GM18951 (cell line): ENCODE measurements around the gene SPOCD1.

Source experiments
- POLR2A ChIP-seq: IDR thresholded peaks from 4 replicates; pipeline ENCODE4 v1.6.1; 2011; ENCODE audit warnings: mild to moderate bottlenecking; ENCODE audit not compliant: insufficient read length, insufficient read depth; ENCODE audit errors: extremely low read depth
- in situ Hi-C: fragments of 300-500 bp; cut with MboI; formaldehyde crosslinking; loops from one replicate; pipeline ENCODE4 v1.12.0; 2022; ENCODE audit warnings: low sequenced_read_pairs, mixed read lengths, inconsistent platforms; ENCODE audit not compliant: unreplicated experiment

SPOCD1 gene

DNA sequence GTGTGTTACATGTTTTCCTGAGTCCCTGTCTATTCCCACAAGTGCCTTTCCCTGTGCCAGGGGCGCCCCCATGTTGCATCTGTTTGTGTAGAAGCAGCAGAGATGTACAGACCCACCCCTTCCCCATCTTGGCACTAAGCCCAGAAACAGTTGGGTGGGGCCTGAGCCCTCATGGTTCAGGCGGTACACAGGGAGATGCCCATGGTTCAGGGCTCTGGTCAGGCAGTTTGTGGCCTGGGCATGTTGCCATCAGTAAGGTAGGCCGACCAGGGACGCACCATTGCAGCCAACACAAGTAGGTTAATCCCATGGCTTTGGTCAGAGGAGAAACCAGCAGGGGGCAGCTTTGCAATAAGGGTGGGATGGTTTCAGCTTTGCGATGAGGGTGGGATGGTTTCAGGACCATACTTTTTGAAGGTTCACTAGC, 50.8 kb downstream of the SPOCD1 start:
- no peak for TF ChIP-seq POLR2A
- in situ Hi-C loops, result no loop called here

DNA sequence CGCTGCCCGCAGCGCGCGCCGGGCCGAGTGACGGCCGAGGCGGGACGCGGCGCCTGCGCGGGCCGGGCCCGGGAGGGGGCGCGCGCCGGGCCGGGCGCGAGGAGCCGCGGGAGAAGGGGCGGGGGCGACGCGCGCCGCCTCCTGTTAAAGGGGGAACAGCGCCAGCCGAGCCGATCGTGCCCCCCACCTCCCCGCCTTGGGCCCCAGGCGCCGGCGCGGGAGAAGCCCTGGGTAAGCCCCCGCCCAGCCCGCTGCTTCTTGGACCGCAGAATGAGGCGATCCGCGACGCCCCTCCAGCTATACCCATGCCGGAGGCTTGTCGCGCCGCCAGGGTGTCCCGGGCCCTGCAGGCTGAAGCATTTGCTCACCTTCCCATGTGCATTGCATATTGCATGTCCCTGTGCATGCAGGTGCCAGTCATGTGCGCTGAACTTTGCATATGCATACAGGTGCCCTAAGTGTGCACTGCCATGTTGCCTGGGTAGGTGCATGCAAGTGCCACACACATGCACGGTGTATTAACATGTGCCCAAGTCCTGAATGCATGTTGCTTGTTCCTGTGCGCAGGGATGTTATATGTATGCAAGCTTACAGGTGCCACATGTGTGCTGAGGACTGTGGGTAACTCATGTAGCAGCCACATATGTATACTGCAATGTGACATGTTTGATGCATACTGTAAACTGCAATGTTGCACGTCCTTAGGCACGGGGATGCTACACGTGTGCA, 51.3 kb downstream of the SPOCD1 start, which contains the start of gene ADGRB2:
Gene ADGRB2, minus strand, starts transcription at position 29 of the 729 bp plus-strand sequence. CDS start 7,119 bp downstream, outside the sequence.
- in situ Hi-C loops, result no loop called here
- no peak for TF ChIP-seq POLR2A

DNA sequence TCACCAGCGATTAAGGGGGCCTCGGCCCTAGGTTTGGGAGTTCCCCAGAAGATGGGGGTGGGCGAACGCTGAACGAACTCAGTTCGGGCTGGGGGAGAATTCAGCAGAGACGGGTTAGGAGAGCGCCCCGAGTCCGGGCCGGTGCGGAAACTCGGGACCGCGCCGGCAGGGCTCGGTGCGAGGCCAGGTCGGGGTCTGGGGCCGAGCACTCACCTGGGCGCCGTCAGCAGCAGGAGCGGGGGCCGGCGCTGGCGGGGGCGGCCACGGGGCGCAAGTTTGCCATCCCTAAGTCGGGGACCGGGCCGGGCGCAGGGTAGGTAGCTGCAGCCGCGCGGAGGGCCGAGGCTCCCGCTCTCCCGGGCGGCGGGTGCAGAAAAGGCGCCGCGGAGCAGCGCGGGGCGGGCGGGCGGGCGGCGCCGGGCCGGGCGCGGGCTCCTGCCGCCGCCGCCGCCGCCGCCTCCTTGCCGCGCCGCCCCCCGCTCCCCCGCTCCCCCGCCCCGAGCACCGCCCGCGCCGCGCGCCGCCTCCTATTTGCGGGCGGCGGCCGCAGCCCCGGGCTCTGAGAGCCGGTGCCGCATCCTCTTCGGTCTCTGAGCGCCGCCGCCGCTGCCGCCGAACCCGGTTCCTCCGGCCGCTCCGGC, 52.0 kb downstream of the SPOCD1 start:
- TF ChIP-seq POLR2A, result no peak

DNA sequence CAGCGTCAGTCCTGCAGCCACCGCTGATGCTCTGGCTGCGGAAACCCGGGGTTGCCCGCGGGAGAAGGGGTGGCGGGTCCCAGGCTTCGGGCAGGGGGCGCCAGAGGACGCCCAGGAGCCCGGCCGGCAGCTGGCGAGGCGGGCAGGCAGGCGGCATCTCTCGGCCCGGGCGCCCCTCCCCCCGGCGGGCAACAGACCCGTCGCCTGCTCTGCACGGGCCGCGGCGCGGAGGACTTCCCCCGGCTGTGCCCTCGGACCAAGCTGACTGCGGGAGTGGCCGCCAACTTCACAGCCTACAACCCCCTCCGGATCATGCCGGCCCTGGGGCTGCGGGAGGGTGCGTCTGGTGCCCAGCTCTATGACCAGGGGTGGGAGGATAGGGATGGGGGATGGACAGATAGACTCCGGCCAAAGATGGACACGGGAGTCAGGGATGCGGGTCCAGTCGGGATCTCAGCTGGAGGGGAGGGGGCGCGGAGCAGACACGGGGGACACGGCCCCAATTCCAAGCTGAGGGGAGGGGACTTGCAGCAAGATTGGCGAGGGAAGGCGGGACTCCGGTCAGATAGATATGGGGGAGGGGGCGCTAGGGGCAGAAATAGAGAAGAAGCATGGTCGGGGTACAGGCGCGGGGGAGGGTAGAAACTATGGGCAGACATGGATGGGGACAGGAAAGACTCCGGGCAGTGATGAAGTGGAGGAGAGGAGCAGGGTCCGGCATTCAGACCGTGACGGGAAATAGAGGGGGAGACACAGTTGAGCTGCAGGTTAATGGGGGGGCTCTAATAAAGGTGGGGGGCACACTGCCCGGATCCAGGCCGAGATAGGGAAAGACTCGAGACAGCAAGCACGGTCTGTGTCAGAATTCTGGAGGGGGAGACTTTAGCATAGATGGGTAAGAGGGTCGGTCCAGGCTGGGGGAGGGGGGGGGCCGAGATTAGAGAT, 52.8 kb downstream of the SPOCD1 start:
- in situ Hi-C loops, result no loop called here

More for the DNA sequence above, 52.0 kb downstream of the SPOCD1 start:
- in situ Hi-C loops, result no loop called here

DNA sequence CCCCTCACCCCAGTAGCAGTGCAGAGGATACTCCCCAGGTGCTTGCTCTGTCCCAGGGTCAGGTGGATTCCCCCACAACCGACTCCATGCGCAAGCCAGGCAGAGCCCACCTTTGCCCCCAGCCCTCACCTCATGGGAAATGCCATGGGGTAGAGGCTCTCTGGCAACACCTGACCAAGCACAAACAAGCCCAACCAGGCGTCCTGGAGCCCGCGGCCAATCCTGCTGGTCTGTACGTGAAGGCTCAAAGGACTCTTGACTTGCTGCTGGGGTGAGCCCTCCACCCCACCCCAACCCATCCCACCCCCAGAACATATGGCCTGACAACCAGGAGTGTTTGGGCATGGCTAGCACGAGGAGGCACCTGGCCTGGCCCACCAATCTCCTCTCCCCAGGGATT, 53.5 kb downstream of the SPOCD1 start:
- no peak for TF ChIP-seq POLR2A
- in situ Hi-C loops, result no loop called here

More for the DNA sequence above, 52.8 kb downstream of the SPOCD1 start:
- TF ChIP-seq POLR2A, result no peak

DNA sequence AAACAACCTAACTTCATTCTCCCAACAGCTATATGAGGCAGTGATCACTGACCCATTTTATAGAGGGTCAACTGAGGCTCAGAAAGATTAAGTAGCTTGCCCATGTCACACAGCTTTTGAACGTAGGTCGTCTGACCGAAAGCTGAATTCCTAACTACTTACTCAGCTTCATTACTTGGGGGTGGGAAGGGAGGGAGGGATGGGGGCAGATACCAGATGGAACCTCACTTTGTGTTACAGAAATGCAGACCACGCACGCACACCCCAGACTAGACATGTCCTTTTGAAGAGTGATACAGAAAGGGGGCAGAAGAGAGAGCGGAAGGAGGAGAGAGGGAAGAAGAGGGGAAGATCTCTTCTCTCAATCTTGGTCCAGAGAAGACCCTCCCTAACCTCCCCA, 53.9 kb downstream of the SPOCD1 start:
- in situ Hi-C loops, result no loop called here
- no peak for TF ChIP-seq POLR2A

DNA sequence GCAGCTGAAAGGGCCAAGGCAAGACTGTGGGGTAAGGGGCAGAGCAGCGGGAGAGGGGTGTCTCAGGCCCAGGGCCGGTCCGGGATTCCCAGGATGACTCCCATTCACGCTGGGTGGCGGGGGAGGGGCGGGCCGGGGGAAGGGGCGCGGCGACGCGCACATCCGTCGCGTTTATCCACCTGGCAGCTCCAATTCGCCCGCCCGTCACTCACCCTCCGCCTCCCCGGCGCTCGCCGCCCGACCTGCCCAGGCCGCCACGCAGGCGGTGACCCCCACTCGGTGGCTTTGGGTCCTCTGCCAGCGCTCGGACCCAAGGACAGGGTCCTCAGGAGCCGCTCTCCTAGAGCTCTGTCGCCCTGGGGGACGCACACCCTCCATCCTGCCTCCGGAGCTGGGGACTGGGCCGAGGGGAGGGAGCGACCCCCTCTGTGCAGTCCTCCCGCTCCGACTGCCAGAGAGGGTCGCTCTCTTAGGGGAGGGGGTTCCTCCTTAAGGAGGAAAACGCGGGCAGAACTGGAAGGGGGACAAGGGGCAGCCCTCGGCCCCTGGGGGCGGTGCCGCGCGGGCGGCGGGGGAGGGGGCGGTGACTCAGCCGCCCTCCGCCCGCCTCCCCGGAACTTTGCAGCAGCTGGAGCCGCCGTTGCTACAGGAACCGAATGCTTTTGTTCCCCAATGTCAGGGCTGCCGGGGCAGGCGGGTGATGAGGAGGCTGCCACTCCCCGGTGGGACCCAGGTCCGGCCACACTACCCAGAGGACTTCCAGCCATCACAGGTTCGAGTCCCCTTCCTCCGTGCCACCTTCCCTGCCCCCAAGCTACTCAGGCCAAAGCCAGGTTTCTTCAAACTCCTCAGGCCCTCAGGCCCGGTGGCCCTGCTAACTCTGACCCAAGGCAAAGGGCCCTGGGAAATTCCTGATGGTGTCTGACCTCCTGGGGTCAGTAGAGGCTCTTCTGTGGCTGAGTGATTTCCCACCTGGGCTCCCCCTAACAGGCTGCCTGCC, 55.1 kb downstream of the SPOCD1 start:
- no peak for TF ChIP-seq POLR2A
- in situ Hi-C loops, result no loop called here

DNA sequence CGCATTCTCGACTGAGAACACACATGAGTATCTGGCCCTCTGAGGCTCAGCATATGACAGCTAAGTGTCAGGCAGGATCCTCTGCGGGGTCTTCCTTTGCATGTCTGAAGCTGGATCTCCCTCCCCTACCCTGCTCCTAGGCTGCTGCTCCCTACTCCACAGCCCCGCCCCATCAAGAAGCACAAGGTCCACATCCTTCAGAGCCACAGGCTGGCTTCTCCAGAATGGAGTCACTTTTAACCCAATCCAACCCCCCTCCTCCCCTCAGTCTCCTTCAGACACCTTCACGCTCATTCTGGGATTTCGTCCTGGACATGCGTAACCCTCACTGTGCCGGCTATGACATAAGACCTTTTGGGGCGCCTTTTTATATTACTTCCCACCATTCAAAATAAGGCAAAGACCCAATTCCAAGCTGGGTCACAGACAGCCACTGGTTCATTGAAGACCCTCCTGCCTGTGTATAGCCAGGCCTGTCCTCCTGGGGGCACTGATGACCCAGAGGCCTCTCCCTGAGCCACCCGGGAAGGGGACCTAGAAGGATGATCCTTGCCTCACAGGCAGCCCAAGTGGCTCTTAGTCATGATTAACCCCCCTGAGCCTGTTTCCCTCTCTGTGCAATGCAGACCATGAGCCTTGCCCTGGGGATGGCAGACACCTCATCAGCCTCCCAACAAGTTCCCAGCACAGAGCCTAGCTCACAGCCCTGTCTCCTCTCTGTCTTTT, 56.4 kb downstream of the SPOCD1 start:
- TF ChIP-seq POLR2A, result no peak
- in situ Hi-C loops, result no loop called here

DNA sequence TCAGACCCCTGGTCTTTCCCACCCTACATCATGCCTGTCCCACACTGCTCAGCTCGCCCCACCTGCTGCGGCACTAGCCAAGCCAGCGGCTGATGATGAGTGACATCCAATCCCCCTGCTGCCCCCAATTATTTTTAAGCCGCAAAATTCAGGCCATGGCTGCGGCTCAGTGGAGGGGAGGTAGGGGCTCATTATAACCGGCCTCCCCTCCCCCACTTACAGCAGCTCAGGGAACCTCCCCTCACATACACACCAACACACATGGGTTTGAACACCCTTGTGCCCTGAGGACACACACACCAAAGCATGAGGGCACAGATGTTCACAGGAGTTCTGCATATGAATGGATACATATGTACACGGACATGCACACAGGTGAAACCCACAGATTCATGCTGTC, 57.0 kb downstream of the SPOCD1 start:
- TF ChIP-seq POLR2A, result no peak
- in situ Hi-C loops, result no loop called here

DNA sequence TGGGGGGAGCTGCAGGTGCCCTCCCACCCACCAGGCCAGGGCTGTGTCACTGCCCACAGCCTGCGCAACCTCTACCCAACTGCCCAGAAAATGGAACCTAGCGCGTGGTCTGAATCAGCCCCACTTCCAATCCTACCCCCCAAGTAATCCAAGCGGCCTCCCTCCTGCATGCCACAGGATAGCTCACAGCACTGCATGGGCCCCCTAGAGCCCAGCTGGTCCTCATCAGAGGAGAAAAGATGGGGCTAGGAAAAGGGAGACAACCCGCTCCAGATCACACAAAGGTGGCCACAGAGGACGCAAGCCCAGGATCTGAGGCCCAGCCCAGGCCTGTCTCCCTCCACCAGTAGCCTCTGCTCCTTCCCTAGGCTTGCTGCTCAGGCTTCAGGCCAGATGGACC, 57.8 kb downstream of the SPOCD1 start:
- in situ Hi-C loops, result no loop called here
- TF ChIP-seq POLR2A, result no peak

DNA sequence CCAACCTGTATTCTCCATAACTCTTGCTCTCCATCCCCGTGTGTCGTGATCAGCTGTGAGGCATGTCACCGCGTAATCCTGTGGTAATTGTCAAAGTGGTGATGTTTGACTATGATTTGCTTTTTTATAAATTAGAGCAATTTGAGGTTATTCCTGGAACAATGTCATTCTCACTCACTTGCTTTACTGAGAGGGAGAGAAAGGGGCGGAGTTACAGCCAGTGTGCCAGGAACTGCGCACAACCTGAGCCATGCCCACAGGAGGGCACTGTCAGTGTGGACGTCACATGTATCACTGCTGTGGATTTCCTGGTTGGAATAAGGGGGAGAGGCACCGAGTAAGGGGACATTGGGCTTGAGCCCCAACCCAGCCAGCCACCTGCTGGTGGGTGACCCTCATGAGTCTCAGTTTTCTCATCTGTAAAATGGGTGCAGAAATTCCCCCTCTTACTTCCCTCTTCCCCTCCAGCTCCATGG, 58.6 kb downstream of the SPOCD1 start:
- in situ Hi-C loops, result no loop called here
- TF ChIP-seq POLR2A, result no peak
